ENCODE data around the gene CCDC142.

DNA sequence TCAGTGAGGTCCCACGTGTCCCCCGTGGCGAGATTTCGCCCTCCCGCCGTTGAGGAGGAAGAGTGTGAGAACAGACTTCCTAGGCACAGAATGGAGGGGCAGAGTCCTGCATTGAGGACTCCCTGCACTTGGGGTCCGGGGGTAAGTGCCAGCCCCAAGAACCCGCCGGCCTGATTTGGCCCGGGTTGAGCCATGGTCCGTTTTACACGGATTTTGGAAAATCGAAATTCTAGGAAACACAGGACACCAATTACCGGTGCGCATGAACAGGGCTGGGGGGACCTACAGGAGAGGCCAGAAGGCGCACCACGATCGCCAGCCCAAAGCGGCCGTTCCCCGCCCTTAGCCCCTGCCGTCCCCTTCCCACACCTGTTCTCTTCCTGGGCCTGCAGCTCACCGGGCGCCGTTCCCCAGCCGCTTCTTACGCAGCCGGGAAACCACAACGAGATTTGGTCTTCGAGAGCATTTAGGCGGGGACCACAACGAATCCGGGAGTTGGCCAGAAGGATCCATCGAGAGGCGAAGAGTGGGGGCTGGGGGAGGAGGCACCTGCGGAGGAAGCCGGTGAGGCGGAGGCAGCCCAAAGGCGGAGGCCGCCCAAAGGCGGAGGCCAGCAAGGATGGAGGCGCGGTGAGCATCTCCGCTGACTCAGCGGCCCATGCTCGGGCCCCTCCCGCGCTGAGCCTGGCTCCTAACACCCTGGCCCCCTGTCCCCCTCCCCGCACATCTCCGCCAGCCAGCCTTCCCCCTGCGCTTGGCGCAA lies 31.0 kb upstream of the CCDC142 start:
- no peak for TF ChIP-seq CTCF (conservative IDR thresholded peaks at IDR 0.05)
- TF ChIP-seq ZFX (IDR thresholded peaks at IDR 0.05): no peak

All from C4-2B (cell line).